GM23338 (cell line): ENCODE measurements around the gene DOCK4. TPM values are rescaled to one million over a fixed set of nuclear protein-coding genes. Genes with fewer than 3 reads are reported as not detected.

Experiments used
- ATAC-seq: fragments of 200-7000 bp; cut with Tn5 transposase; 3 replicates; pipeline ENCODE4 v1.9.1; 2020
- DNase-seq: peaks from one replicate; pipeline ENCODE4 v3.0.0-alpha.2; 2015; ENCODE audit warnings: low spot score
- H2AFZ ChIP-seq: fragments of 200-600 bp; sonication (generic); 2 replicates; pipeline ENCODE4 v1.8.0; 2016; ENCODE audit warnings: antibody characterized with exemption, mild to moderate bottlenecking, moderate library complexity
- H3F3A ChIP-seq: fragments of 200-600 bp; sonication (generic); replicated peaks from 2 replicates; pipeline ENCODE4 v1.8.0; 2017; ENCODE audit warnings: antibody characterized with exemption, mixed run types, low read depth
- H3K27ac ChIP-seq: fragments of 200-600 bp; sonication (generic); 2 replicates; pipeline ENCODE4 v1.6.1; 2016; ENCODE audit warnings: low read depth
- H3K27me3 ChIP-seq: fragments of 200-600 bp; sonication (generic); 2 replicates; pipeline ENCODE4 v1.8.0; 2016; ENCODE audit warnings: mild to moderate bottlenecking, mixed run types, moderate library complexity; ENCODE audit not compliant: insufficient read depth
- H3K36me3 ChIP-seq: fragments of 200-600 bp; sonication (generic); 2 replicates; pipeline ENCODE4 v1.8.0; 2016; ENCODE audit warnings: mild to moderate bottlenecking; ENCODE audit not compliant: insufficient read depth
- H3K4me1 ChIP-seq: fragments of 200-600 bp; sonication (generic); 2 replicates; pipeline ENCODE4 v1.8.0; 2016; ENCODE audit warnings: mild to moderate bottlenecking, moderate library complexity; ENCODE audit not compliant: insufficient read depth
- H3K4me2 ChIP-seq: fragments of 200-600 bp; sonication (generic); 2 replicates; pipeline ENCODE4 v1.7.1; 2017; ENCODE audit warnings: mixed run types
- H3K4me3 ChIP-seq: fragments of 200-600 bp; sonication (generic); 2 replicates; pipeline ENCODE4 v1.6.1; 2016; ENCODE audit warnings: mixed run types
- H3K79me2 ChIP-seq: fragments of 200-600 bp; sonication (generic); replicated peaks from 2 replicates; pipeline ENCODE4 v1.8.0; 2017; ENCODE audit warnings: mild to moderate bottlenecking; ENCODE audit not compliant: insufficient read depth
- H3K9me2 ChIP-seq: fragments of 200-600 bp; sonication (generic); 2 replicates; pipeline ENCODE4 v1.8.0; 2017; ENCODE audit not compliant: insufficient read depth
- H4K20me1 ChIP-seq: fragments of 200-600 bp; sonication (generic); replicated peaks from 2 replicates; pipeline ENCODE4 v1.8.0; 2017; ENCODE audit warnings: mild to moderate bottlenecking; ENCODE audit not compliant: insufficient read depth
- H3K27ac Mint-ChIP-seq: 2 replicates; pipeline ENCODE4 v1.8.0; 2020; ENCODE audit warnings: inconsistent platforms, mild to moderate bottlenecking, moderate library complexity, mixed read lengths
- H3K27me3 Mint-ChIP-seq: 3 replicates; pipeline ENCODE4 v1.8.0; 2022; ENCODE audit warnings: low read depth, mild to moderate bottlenecking, moderate library complexity, mixed read lengths, inconsistent platforms; ENCODE audit not compliant: insufficient read depth, poor library complexity
- H3K36me3 Mint-ChIP-seq: 3 replicates; pipeline ENCODE4 v1.8.0; 2021; ENCODE audit warnings: low read depth, mild to moderate bottlenecking, inconsistent platforms, moderate library complexity, mixed read lengths
- H3K4me1 Mint-ChIP-seq: 3 replicates; pipeline ENCODE4 v1.8.0; 2020; ENCODE audit warnings: mild to moderate bottlenecking, inconsistent platforms, mixed read lengths
- H3K4me3 Mint-ChIP-seq: 3 replicates; pipeline ENCODE4 v1.8.0; 2021; ENCODE audit warnings: moderate library complexity, mild to moderate bottlenecking, inconsistent platforms, mixed read lengths
- H3K9me3 Mint-ChIP-seq: 3 replicates; pipeline ENCODE4 v1.8.0; 2020; ENCODE audit warnings: moderate library complexity, mild to moderate bottlenecking, inconsistent platforms, mixed read lengths
- EZH2phosphoT487 ChIP-seq: fragments of 200-600 bp; sonication (generic); IDR thresholded peaks from one replicate; pipeline ENCODE4 v1.8.1; 2018; ENCODE audit warnings: antibody characterized with exemption; ENCODE audit not compliant: unreplicated experiment
- JUNB ChIP-seq: IDR thresholded peaks from one replicate; pipeline ENCODE4 v1.6.1; 2016; ENCODE audit warnings: antibody characterized with exemption; ENCODE audit not compliant: unreplicated experiment
- NANOG ChIP-seq: IDR thresholded peaks from 2 replicates; pipeline ENCODE4 v1.6.1; 2016; ENCODE audit warnings: antibody characterized with exemption, borderline replicate concordance
- polyA plus RNA-seq: library from polyadenylated mRNA; unstranded; fragments of >200 nt; fragmentation: Nextera tagmentation; extraction: Ambion mirVana; gene quantifications from 2 replicates; pipeline ENCODE4 v1.2.1, GENCODE V29; 2016
- total RNA-seq: library from RNA; depleted of rRNA; stranded (reverse); fragments of >200 nt; shearing (Covaris generic); gene quantifications from 2 replicates; pipeline ENCODE4 v1.2.3, GENCODE V29; 2014
- TF ChIP-seq, protein P1 (sequence below): fragments of 250-450 bp; sonication (Bioruptor Pico); IDR thresholded peaks from 2 replicates; pipeline ENCODE4 v1.5.0; 2020; ENCODE audit warnings: mild to moderate bottlenecking, moderate library complexity

DOCK4 gene
- total and polyA plus RNA-seq, 2 experiments from 2014 or later = 6.3 to 33.8 TPM

GRCh38 chr7:111960984-111961383 is 245.2 kb downstream of the DOCK4 start (continued):
- TF ChIP-seq, protein P1, sequence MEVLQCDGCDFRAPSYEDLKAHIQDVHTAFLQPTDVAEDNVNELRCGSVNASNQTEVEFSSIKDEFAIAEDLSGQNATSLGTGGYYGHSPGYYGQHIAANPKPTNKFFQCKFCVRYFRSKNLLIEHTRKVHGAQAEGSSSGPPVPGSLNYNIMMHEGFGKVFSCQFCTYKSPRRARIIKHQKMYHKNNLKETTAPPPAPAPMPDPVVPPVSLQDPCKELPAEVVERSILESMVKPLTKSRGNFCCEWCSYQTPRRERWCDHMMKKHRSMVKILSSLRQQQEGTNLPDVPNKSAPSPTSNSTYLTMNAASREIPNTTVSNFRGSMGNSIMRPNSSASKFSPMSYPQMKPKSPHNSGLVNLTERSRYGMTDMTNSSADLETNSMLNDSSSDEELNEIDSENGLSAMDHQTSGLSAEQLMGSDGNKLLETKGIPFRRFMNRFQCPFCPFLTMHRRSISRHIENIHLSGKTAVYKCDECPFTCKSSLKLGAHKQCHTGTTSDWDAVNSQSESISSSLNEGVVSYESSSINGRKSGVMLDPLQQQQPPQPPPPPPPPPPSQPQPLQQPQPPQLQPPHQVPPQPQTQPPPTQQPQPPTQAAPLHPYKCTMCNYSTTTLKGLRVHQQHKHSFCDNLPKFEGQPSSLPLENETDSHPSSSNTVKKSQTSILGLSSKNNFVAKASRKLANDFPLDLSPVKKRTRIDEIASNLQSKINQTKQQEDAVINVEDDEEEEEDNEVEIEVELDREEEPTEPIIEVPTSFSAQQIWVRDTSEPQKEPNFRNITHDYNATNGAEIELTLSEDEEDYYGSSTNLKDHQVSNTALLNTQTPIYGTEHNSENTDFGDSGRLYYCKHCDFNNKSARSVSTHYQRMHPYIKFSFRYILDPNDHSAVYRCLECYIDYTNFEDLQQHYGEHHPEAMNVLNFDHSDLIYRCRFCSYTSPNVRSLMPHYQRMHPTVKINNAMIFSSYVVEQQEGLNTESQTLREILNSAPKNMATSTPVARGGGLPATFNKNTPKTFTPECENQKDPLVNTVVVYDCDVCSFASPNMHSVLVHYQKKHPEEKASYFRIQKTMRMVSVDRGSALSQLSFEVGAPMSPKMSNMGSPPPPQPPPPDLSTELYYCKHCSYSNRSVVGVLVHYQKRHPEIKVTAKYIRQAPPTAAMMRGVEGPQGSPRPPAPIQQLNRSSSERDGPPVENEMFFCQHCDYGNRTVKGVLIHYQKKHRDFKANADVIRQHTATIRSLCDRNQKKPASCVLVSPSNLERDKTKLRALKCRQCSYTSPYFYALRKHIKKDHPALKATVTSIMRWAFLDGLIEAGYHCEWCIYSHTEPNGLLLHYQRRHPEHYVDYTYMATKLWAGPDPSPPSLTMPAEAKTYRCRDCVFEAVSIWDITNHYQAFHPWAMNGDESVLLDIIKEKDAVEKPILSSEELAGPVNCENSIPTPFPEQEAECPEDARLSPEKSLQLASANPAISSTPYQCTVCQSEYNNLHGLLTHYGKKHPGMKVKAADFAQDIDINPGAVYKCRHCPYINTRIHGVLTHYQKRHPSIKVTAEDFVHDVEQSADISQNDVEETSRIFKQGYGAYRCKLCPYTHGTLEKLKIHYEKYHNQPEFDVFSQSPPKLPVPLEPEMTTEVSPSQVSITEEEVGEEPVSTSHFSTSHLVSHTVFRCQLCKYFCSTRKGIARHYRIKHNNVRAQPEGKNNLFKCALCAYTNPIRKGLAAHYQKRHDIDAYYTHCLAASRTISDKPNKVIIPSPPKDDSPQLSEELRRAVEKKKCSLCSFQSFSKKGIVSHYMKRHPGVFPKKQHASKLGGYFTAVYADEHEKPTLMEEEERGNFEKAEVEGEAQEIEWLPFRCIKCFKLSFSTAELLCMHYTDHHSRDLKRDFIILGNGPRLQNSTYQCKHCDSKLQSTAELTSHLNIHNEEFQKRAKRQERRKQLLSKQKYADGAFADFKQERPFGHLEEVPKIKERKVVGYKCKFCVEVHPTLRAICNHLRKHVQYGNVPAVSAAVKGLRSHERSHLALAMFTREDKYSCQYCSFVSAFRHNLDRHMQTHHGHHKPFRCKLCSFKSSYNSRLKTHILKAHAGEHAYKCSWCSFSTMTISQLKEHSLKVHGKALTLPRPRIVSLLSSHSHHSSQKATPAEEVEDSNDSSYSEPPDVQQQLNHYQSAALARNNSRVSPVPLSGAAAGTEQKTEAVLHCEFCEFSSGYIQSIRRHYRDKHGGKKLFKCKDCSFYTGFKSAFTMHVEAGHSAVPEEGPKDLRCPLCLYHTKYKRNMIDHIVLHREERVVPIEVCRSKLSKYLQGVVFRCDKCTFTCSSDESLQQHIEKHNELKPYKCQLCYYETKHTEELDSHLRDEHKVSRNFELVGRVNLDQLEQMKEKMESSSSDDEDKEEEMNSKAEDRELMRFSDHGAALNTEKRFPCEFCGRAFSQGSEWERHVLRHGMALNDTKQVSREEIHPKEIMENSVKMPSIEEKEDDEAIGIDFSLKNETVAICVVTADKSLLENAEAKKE (CRISPR knock-in tag) = no peak

GRCh38 chr7:111958896-111959295 is 247.3 kb downstream of the DOCK4 start:
- Mint-ChIP-seq H3K9me3 (no peaks in the 10 kb centered on the region), H3K4me1 (peaks cover 43% of the 10 kb centered on the region), H3K36me3 (0 out of 3 replicates have a peak, but pooled peaks cover 5% of the 10 kb centered on the region), H3K27me3 (peaks cover 3% of the 10 kb centered on the region), H3K4me3 (no peak overlapping the region), H3K27ac (no peak overlapping the region)
- Histone ChIP-seq H2AFZ (no peak overlapping the region), H3K79me2 (no peaks in the 10 kb centered on the region), H3K27me3 (no peaks in the 10 kb centered on the region), H4K20me1 (no peaks in the 10 kb centered on the region), H3K4me1 (peaks cover 12% of the 10 kb centered on the region; the same call in 1 of the 2 replicates), H3K9me2 (no peaks in the 10 kb centered on the region), H3K36me3 (no peaks in the 10 kb centered on the region), H3K4me3 (no peak overlapping the region), H3K27ac (no peak overlapping the region), H3K4me2 (no peak overlapping the region), H3F3A (no peaks in the 10 kb centered on the region)
- no peak for TF ChIP-seq EZH2phosphoT487
- TF ChIP-seq JUNB = no peak
- no peak for TF ChIP-seq NANOG
- ATAC-seq = no peak
- no peak for DNase-seq

- H3K4me3 Mint-ChIP-seq = no peak overlapping the region
Measured at GRCh38 chr7:111958431-111958830, 247.8 kb downstream of the DOCK4 start.

More at GRCh38 chr7:111958431-111958830, 247.8 kb downstream of the DOCK4 start:
- Mint-ChIP-seq H3K4me1 (peaks cover 47% of the 10 kb centered on the region), H3K27me3 (peaks cover 3% of the 10 kb centered on the region), H3K36me3 (0 out of 3 replicates have a peak, but pooled peaks cover 5% of the 10 kb centered on the region), H3K27ac (no peak overlapping the region), H3K9me3 (no peaks in the 10 kb centered on the region)
- ATAC-seq = no peak
- TF ChIP-seq, protein P1 (CRISPR knock-in tag) = no peak
- no peak for TF ChIP-seq JUNB
- Histone ChIP-seq H3K27me3 (no peaks in the 10 kb centered on the region), H3K27ac (no peak overlapping the region), H3K4me3 (no peak overlapping the region), H4K20me1 (no peaks in the 10 kb centered on the region), H3K9me2 (no peaks in the 10 kb centered on the region), H3K4me1 (peaks cover 16% of the 10 kb centered on the region), H3K4me2 (no peak overlapping the region), H2AFZ (no peak overlapping the region), H3K36me3 (no peaks in the 10 kb centered on the region), H3K79me2 (no peaks in the 10 kb centered on the region), H3F3A (no peaks in the 10 kb centered on the region)
- no peak for DNase-seq
